A673 (cell line): ENCODE data around the gene LAMTOR3. TPM values are rescaled to one million over a fixed set of nuclear protein-coding genes. Genes with fewer than 3 reads are reported as not detected.

Experiments used
- BruUV-seq: library from RNA; stranded (reverse); fragments of 400-500 nt; replicated peaks from 2 replicates; lab custom pipeline; 2021; lab: Mats Ljungman, UMichigan
- CTCF ChIA-PET: fragments of 300-600 bp; sonication (Branson Sonifier 250); formaldehyde crosslinking; loops from one replicate; lab custom pipeline; 2022; ENCODE audit warnings: antibody characterized with exemption; lab: Charles Lee
- POLR2A ChIA-PET: fragments of 300-600 bp; sonication (Branson Sonifier 250); formaldehyde crosslinking; loops from one replicate; lab custom pipeline; 2022; ENCODE audit warnings: antibody characterized with exemption; ENCODE audit not compliant: low non-redundant PET; lab: Charles Lee
- DNase-seq: peaks from one replicate; pipeline ENCODE4 v3.0.0-alpha.2; 2015; ENCODE audit warnings: low spot score
- H3K27ac ChIP-seq: fragments of 200-600 bp; sonication (generic); 2 replicates; pipeline ENCODE4 v1.5.1; 2016; ENCODE audit warnings: mixed run types, low read depth, mild to moderate bottlenecking, mixed read lengths, antibody characterized with exemption, low read length; ENCODE audit not compliant: poor library complexity, severe bottlenecking
- H3K27me3 ChIP-seq: fragments of 200-600 bp; sonication (generic); replicated peaks from 2 replicates; pipeline ENCODE4 v1.6.1; 2017; ENCODE audit warnings: mixed run types, low read depth, mild to moderate bottlenecking, mixed read lengths, antibody characterized with exemption, low read length; ENCODE audit not compliant: insufficient read depth, poor library complexity
- H3K36me3 ChIP-seq: fragments of 200-600 bp; sonication (generic); 2 replicates; pipeline ENCODE4 v1.6.1; 2016; ENCODE audit warnings: mixed run types, mild to moderate bottlenecking, mixed read lengths, antibody characterized with exemption, low read length; ENCODE audit not compliant: insufficient read depth, poor library complexity, severe bottlenecking
- H3K4me1 ChIP-seq: fragments of 200-600 bp; sonication (generic); 2 replicates; pipeline ENCODE4 v1.6.1; 2017; ENCODE audit warnings: mixed run types, mild to moderate bottlenecking, mixed read lengths, antibody characterized with exemption, low read length; ENCODE audit not compliant: insufficient read depth, poor library complexity, severe bottlenecking
- H3K4me3 ChIP-seq: fragments of 200-600 bp; sonication (generic); 2 replicates; pipeline ENCODE4 v1.5.1; 2016; ENCODE audit warnings: low read depth, mixed run types, mild to moderate bottlenecking, mixed read lengths, low read length; ENCODE audit not compliant: poor library complexity, severe bottlenecking
- H3K9me3 ChIP-seq: fragments of 200-600 bp; sonication (generic); 2 replicates; pipeline ENCODE4 v1.6.1; 2016; ENCODE audit warnings: mixed run types, low read depth, mild to moderate bottlenecking, mixed read lengths, antibody characterized with exemption, low read length; ENCODE audit not compliant: poor library complexity, severe bottlenecking
- EZH2 ChIP-seq: fragments of 200-600 bp; sonication (generic); IDR thresholded peaks from 2 replicates; pipeline ENCODE4 v1.6.1; 2017; ENCODE audit warnings: borderline replicate concordance, low read depth, mild to moderate bottlenecking, mixed read lengths, antibody characterized with exemption, low read length; ENCODE audit not compliant: poor library complexity, severe bottlenecking
- intact Hi-C: fragments of 100-400 bp; cut with micrococcal nuclease; formaldehyde crosslinking; loops from one replicate; pipeline ENCODE4 v1.10.0; 2022; ENCODE audit not compliant: unreplicated experiment
- total RNA-seq: library from RNA; stranded (reverse); gene quantifications from 2 replicates; pipeline ENCODE4 v1.2.3, GENCODE V29; 2021
- TF ChIP-seq, protein P1 (sequence below): fragments of 300-800, 200-600 bp; sonication (generic); conservative IDR thresholded peaks from 2 replicates; pipeline ENCODE4 v1.5.1; 2017; ENCODE audit warnings: low read depth, mild to moderate bottlenecking, antibody characterized with exemption, low read length, moderate library complexity, mixed read lengths

LAMTOR3 gene
- total RNA-seq, 1 experiment from 2014 or later = 31.6 TPM

DNA sequence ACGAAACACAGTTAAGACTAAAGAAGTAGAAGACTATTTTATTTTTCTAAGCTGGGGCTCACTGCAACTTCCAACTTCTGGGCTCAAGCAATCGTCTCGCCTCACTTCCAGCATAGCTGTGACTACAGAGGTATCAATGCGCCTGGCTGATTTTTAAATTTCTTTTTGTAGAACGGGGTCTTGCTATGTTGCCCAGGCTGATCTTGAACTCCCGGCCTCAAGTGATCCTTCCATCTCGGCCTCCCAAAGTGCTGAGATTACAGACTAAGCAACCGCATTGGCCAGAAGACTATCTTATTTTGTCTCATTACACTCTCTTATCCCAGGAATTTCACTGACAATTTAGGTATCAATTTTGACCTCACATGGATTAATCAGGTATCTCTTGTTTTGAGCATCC lies 1.2 kb downstream of the LAMTOR3 start:
- Histone ChIP-seq H3K27ac (peak overlapping the region; percentile 83), H3K4me3 (peak overlapping the region; percentile 98), H3K27me3 (no peaks in the 10 kb centered on the region), H3K36me3 (no peaks in the 10 kb centered on the region), H3K4me1 (peaks cover 13% of the 10 kb centered on the region), H3K9me3 (no peaks in the 10 kb centered on the region)
- CTCF ChIA-PET = no interaction called here
- intact Hi-C loops = no loop called here
- no peak for TF ChIP-seq EZH2
- TF ChIP-seq, protein P1, sequence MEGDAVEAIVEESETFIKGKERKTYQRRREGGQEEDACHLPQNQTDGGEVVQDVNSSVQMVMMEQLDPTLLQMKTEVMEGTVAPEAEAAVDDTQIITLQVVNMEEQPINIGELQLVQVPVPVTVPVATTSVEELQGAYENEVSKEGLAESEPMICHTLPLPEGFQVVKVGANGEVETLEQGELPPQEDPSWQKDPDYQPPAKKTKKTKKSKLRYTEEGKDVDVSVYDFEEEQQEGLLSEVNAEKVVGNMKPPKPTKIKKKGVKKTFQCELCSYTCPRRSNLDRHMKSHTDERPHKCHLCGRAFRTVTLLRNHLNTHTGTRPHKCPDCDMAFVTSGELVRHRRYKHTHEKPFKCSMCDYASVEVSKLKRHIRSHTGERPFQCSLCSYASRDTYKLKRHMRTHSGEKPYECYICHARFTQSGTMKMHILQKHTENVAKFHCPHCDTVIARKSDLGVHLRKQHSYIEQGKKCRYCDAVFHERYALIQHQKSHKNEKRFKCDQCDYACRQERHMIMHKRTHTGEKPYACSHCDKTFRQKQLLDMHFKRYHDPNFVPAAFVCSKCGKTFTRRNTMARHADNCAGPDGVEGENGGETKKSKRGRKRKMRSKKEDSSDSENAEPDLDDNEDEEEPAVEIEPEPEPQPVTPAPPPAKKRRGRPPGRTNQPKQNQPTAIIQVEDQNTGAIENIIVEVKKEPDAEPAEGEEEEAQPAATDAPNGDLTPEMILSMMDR = no peak
- BruUV-seq = no TSS peak
- POLR2A ChIA-PET = no interaction called here
- no peak for DNase-seq

DNA sequence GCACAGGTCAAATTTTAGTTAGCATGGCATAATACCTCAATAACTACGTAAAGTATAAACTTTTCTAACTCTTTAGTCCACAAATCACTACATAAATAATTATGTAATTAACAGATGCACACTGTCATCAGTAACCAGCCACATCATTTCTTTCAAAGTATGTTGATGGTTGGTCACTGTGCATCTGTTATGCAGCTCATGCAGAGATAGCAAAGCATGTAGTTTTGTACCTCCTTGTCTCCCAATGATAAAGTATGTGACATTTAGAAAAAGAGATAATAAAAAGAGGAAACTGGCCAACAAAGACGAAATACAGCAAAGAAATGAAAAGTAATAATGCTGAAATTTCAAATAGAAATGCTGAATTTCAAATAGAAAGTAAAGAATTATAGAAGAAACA lies 2.9 kb downstream of the LAMTOR3 start:
- Histone ChIP-seq H3K27ac (no peak overlapping the region), H3K4me1 (peaks cover 13% of the 10 kb centered on the region), H3K9me3 (no peaks in the 10 kb centered on the region), H3K27me3 (no peaks in the 10 kb centered on the region), H3K4me3 (no peak overlapping the region), H3K36me3 (no peaks in the 10 kb centered on the region)
- no peak for DNase-seq
- POLR2A ChIA-PET = no interaction called here
- BruUV-seq = no TSS peak
- CTCF ChIA-PET = no interaction called here
- intact Hi-C loops = no loop called here
- TF ChIP-seq, protein P1 = no peak
- no peak for TF ChIP-seq EZH2

DNA sequence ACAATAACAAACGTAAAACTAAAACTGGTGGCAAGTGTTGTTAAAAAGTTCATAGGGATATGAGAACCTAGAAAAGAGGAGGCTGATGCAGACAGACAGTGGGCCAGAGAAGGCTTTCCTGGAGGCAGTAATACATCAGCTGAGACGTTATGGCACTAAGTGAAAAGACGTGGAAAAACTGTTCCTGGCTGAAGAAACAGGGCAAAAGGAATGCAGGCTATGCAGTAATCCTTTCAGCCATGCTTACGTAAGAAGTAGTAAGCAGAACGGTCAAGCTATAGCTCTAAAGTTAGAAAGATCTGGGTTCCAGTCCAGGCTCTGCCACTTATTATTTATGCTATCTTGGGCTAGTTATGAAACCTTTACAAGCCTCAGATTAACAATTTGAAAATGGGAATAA lies 6.4 kb downstream of the LAMTOR3 start:
- no peak for DNase-seq
- Histone ChIP-seq H3K4me1 (peaks cover 5% of the 10 kb centered on the region), H3K27me3 (no peaks in the 10 kb centered on the region), H3K36me3 (peaks cover 14% of the 10 kb centered on the region), H3K4me3 (no peak overlapping the region), H3K27ac (no peak overlapping the region), H3K9me3 (no peaks in the 10 kb centered on the region)
- BruUV-seq = no TSS peak
- POLR2A ChIA-PET = no interaction called here
- CTCF ChIA-PET = no interaction called here
- intact Hi-C loops = loop anchor here (5.0 kb wide), 1 partner anchor 326 kb away; the partner anchor contains the start of gene TRMT10A
- no peak for TF ChIP-seq EZH2
- TF ChIP-seq, protein P1 = no peak
